GM21737 (cell line): ENCODE measurements around the gene ROS1.

Source experiments
- ATAC-seq: cut with Tn5 transposase; IDR thresholded peaks from one replicate; pipeline ENCODE4 v1.9.1; 2021; ENCODE audit warnings: mild to moderate bottlenecking, moderate library complexity; ENCODE audit not compliant: unreplicated experiment

The ROS1 gene

DNA sequence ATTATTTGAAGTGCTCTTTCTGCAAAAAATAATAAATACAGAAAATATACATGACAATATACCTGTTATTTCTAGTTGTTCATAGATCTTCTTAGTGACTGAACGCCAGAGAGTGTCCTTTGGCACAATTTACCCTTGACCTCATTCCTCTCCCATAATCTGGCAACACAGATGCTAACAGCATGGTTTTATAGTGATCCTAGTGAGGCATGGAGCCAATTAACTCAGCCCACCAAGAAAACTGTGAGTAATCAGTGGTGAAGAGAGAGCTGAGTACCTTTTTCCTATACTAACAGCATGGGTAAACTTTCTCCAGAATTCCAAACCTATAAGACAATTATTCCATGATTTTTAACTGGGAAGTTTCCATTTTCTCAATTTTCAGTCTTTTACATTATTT is 99.3 kb downstream of the ROS1 start:
- ATAC-seq = no peak

DNA sequence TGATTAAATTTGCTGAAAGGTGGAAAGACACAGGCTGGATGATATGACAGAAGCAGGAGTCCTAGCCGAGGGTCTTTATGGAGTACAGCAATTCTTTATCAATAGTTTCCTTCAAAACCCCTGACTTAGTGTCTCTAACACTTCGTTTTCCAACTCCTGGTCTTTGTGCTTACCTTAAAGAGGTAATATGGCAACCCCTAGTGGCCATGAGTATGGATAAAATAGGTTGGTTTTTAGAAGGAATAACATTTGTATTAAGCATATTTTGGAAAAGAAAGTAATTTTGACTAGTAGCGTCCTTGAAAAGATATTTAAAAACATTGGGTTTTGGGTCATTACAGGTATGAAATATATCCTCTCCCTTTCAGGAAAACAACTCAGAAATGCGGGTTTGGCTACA is 108.5 kb downstream of the ROS1 start:
- no peak for ATAC-seq

DNA sequence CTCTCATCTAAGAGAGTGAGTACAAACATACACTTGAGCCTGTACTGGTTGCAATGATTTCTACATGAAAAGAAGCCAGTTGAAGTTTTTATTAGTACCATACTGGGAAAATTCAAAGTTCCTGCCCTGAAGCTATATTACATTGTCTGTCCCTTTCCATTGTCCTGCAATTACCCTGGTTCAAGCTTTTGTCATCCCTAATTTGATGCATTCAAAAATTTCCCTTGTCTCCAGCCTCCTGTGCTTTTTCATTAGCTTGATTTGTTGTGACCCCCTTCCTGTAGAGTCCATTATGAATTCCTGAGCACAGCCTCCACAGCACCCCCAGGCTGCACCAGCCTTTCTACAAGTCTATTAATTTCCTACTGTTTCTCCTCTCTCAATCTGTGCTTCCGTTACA is 114.0 kb downstream of the ROS1 start:
- no peak for ATAC-seq

- ATAC-seq = no peak
Measured at GRCh38 chr6:117311310-117311709, 114.4 kb downstream of the ROS1 start.

- no peak for ATAC-seq
Measured at GRCh38 chr6:117309611-117310010, 116.1 kb downstream of the ROS1 start.

GRCh38 chr6:117309069-117309468 is 116.7 kb downstream of the ROS1 start:
- no peak for ATAC-seq

DNA sequence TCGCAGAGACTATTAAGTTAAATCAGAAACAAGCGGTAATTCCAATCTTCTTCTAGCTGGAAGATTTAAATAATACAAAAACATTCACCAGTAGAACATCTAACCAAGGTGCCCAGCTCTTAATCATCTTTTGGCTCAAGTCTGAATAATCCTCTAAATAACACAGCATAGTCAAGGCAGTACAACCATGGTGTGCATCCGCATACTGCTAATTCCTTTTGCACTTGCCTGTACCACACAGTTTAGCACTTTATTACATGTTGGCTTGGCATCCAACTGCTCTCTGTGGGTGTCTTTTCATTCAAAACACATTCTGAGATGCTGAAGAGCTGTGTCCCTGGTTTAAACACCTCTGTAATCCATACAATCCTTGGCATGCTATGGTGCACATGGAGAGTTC is 118.1 kb downstream of the ROS1 start:
- ATAC-seq = no peak

- ATAC-seq = no peak
Measured at GRCh38 chr6:117306227-117306790, 119.4 kb downstream of the ROS1 start.

DNA sequence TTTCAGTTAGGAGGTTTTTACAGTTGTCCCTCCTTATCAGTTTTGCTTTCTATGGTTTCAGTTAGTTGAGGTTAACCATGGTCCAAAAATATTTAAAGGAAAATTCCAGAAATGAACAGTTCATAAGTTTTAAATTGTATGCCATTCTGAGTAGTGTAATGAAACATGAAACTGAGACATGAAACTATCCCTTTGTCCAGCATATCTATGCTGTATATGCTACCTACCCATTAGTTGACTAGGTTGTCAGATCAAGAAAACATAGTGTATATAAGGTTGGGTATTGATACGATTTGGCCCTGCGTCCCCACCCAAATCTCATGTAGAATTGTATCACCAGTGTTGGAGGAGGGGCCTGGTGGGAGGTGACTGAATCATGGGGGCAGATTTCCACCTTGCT is 121.3 kb downstream of the ROS1 start:
- no peak for ATAC-seq

- no peak for ATAC-seq
Measured at GRCh38 chr6:117303323-117303722, 122.4 kb downstream of the ROS1 start.

GRCh38 chr6:117298941-117299340 is 126.8 kb downstream of the ROS1 start:
- no peak for ATAC-seq

GRCh38 chr6:117290173-117290846 is 135.4 kb downstream of the ROS1 start:
- no peak for ATAC-seq

DNA sequence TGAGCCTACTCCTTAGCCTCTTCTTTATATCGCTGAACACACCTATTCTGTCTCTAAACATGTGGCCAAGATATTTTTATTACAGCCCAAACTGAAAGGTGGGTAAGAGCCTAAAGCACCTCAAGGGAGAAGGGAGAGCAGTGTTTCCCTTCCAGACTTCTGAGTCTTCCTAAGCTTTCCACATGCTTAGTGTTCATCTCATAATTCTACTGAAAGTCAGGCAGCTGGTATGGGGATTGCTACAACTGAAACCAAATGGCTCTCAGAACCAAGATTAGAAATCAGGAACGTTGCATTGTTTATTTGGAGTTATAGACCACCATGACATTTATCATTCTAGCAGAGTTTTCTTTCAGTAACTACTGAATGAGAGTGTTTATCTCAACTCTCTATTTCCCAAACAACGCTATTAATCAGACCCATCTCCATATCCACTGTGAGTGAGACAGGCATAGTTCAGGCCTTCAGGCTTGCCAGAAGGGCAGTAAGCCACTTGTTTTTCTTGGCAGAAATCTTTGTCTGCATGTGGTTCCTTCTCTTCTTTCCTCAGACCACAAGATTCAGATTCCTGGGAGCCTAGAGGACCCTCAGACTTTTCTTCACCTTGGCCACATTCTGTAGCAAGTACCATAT is 137.5 kb downstream of the ROS1 start:
- no peak for ATAC-seq

DNA sequence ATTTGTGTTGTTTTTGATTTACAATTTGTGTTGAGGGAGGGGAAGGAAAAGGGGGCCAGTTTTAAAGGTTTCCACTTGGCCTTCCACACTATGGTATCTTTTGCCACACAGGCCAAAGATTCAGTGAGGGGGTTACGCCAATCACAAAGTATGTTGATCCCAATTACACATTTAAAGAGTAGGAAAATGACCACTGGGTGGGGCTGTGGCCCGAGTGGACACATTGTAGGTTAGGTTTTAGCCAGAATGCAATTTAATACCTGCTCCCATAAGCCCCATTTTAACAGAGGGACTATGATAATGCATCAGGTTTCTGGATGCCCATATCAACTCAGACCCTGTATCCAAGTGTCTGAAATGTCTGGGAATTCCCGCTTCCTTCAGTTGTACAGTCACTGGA is 144.8 kb downstream of the ROS1 start:
- ATAC-seq = no peak

GRCh38 chr6:117276778-117277316 is 148.9 kb downstream of the ROS1 start:
- no peak for ATAC-seq

GRCh38 chr6:117275711-117276110 is 150.0 kb downstream of the ROS1 start:
- no peak for ATAC-seq

- no peak for ATAC-seq
Measured at GRCh38 chr6:117275205-117275604, 150.5 kb downstream of the ROS1 start.

GRCh38 chr6:117272891-117273290 is 152.9 kb downstream of the ROS1 start:
- no peak for ATAC-seq

DNA sequence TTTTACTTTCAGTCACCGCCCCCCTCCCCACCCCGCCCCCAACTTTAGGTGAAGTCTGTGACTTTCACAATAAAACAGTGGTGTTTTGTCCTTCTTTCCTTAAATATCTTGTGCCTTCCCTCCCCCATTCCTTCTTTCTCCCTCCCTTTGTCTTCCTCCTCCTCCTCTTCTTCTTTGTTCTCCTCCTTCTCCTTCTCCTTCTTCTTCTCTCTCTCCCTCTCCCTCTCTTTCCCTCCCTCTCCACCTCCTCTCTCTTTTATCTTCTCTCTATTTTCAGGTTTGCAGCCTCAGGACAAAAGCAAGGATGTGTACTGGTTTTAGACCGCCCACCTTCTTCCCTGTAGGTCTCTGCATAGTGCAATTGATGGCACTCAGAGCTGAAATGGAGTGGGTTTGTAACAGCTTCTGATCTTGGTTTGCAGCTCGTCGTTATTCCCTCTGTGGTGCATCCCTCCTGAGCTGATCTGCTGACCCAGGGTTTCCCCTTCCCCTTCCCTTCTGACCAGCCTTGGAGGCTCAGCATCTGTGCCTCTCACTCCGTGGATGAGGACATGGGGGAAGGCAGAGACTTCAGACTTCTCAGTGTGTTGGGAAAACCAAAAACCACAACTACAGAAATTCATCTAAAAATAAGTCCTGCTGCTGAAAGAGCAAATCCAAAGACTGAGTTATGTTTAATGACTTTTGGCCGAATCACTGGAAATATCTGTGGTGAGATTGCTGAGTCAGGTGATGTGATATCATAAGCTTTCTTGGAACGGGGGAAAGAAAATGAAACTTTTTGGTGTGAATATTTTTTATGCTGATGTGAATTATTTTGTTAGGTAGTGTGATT is 153.5 kb downstream of the ROS1 start:
- ATAC-seq = no peak

GRCh38 chr6:117270843-117271507 is 154.8 kb downstream of the ROS1 start:
- ATAC-seq = no peak
